Measurements from ENCODE around the gene LY6G6F.
A peak's percentile ranks its signal among the peaks of the same experiment; 100 is the strongest.

LY6G6F gene

DNA sequence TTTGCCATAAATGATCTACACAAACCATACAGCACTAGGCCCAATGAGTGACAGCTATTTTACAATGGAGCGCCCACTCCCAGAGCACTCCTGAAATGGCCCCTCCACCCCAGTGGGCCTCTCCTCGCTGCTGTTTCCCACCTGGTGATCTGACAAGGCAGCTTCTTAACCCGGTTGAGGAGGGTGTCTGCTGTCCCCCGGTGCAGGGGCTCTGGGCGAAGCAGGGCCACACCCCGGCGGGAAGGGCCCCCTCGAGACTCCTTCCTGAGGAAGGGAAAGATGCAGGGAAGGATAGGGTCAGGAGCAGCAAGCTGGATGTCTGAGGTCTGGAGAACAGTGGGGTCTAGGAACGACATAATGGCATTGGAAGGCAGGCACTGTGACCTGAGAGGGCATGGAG lies 13.8 kb upstream of the LY6G6F start:
- in situ Hi-C loops (cut with MboI; ENCODE audit: low pct_unique_long_range_greater_than_20kb, low sequenced_read_pairs, unreplicated experiment) = no loop called here
- no peak for DNase-seq (ENCODE audit: low spot score)

DNA sequence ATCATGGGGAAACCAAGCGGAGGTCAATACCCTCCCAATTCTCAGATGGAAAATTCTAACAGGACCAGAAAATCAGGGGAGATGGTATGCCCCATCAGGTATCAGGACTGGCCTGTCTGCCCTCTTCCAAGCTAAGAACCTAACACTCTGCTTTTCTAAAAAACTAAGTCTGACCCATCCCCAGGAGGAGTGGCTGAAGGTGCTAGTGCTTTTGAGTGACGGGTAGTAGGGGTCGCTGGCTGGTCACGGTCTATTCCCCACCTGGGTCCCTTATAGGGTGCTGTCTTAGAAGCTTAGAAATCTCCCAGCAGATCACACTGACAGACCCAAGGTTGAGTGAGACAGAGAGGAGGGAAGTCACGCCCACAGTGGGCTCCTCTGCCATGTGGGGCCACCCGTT lies 13.1 kb upstream of the LY6G6F start:
- no peak for DNase-seq (ENCODE audit: low spot score)
- TF ChIP-seq, protein P1, sequence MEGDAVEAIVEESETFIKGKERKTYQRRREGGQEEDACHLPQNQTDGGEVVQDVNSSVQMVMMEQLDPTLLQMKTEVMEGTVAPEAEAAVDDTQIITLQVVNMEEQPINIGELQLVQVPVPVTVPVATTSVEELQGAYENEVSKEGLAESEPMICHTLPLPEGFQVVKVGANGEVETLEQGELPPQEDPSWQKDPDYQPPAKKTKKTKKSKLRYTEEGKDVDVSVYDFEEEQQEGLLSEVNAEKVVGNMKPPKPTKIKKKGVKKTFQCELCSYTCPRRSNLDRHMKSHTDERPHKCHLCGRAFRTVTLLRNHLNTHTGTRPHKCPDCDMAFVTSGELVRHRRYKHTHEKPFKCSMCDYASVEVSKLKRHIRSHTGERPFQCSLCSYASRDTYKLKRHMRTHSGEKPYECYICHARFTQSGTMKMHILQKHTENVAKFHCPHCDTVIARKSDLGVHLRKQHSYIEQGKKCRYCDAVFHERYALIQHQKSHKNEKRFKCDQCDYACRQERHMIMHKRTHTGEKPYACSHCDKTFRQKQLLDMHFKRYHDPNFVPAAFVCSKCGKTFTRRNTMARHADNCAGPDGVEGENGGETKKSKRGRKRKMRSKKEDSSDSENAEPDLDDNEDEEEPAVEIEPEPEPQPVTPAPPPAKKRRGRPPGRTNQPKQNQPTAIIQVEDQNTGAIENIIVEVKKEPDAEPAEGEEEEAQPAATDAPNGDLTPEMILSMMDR (IDR thresholded peaks at IDR 0.05; ENCODE audit: extremely low read depth, insufficient read depth, missing control alignments) = no peak
- in situ Hi-C loops (cut with MboI; ENCODE audit: low pct_unique_long_range_greater_than_20kb, low sequenced_read_pairs, unreplicated experiment) = no loop called here

More for the DNA sequence above, 13.8 kb upstream of the LY6G6F start:
- TF ChIP-seq, protein P1 (IDR thresholded peaks at IDR 0.05; ENCODE audit: extremely low read depth, insufficient read depth, missing control alignments) = no peak

DNA sequence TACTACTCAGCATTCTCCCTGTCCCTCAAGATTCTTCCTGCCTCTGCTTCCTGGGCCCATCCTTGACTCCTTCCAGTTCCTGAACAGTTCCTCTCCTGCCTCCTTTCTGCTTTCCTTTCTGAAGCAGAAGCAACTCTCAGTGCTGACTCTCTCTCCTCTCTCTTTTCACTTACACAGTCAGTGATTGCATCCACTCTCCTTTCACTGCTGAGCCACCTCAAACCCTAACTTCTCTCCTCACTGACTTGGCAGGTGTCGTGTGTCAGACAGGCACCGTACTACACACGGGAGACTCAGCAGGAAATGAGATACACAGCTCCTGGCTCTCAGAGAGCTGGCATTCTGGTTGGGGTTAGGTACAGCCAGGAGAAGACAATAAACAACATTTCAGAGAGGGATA lies 9.1 kb upstream of the LY6G6F start:
- in situ Hi-C loops (cut with MboI; ENCODE audit: low pct_unique_long_range_greater_than_20kb, low sequenced_read_pairs, unreplicated experiment) = no loop called here
- DNase-seq (ENCODE audit: low spot score) = no peak

DNA sequence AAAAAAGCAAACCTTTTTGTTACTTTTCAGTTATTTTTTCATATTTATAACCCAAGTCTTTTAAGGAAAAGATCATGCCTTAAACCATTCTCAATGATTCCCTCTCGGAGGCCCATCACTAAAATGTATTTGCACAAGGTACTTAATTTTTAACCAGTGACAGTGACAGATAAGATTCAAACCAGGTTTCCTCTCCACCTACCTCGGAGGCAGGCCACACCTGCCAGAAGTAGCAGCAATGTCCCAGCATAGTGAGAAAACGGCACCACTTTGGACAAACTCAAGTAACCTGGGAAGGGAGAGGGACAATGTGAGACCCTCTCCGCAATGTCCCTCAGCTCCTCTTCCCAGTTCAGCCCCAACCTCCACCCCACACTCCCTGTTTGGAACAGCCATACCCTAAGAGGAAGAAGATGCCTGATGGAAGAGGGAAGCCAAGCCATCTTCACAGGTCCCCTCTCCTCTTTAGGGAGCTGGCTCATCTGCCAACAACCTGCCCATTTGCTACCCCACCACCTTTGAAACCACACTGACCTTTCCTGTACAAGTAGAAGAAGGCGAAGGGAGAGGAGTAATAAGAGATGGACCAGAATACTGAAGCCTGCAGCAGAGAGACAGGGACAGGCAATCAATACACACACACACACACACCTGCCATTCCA lies 5.8 kb upstream of the LY6G6F start:
- in situ Hi-C loops (cut with MboI; ENCODE audit: low pct_unique_long_range_greater_than_20kb, low sequenced_read_pairs, unreplicated experiment) = no loop called here
- no peak for DNase-seq (ENCODE audit: low spot score)
- TF ChIP-seq, protein P1 (IDR thresholded peaks at IDR 0.05; ENCODE audit: extremely low read depth, insufficient read depth, missing control alignments) = no peak

More for the DNA sequence above, 9.1 kb upstream of the LY6G6F start:
- TF ChIP-seq, protein P1 (IDR thresholded peaks at IDR 0.05; ENCODE audit: extremely low read depth, insufficient read depth, missing control alignments) = no peak

GRCh38 chr6:31701666-31702404 lies 4.8 kb upstream of the LY6G6F start:
- TF ChIP-seq, protein P1 (IDR thresholded peaks at IDR 0.05; ENCODE audit: extremely low read depth, insufficient read depth, missing control alignments) = no peak
- no peak for DNase-seq (ENCODE audit: low spot score)
- in situ Hi-C loops (cut with MboI; ENCODE audit: low pct_unique_long_range_greater_than_20kb, low sequenced_read_pairs, unreplicated experiment) = no loop called here

DNA sequence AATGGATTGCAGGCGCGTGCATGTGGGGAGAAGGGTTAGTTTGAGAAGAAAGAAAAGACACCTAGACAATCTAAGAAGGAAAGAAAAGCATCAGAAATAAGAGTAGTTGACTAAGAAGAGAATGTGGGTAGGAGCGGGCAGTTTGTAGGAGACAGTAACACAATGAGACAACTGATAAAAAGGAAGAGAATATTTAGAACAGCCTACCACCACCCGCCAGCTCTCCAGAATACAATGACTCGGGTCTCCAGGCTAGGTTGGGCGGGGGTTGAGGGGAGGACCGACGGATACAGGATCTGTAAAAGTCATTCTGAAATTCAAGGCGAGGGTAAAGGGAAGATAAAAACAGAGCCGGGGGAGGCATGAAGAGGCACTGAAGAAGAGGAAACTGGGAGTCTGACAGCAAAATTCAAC lies 4.3 kb upstream of the LY6G6F start:
- in situ Hi-C loops (cut with MboI; ENCODE audit: low pct_unique_long_range_greater_than_20kb, low sequenced_read_pairs, unreplicated experiment) = no loop called here
- TF ChIP-seq, protein P1 (IDR thresholded peaks at IDR 0.05; ENCODE audit: extremely low read depth, insufficient read depth, missing control alignments) = no peak
- DNase-seq (ENCODE audit: low spot score) = peak; percentile 40

Measured in GM13977 (cell line).